Measurements from ENCODE around the gene CFAP46.

The CFAP46 gene

GRCh38 chr10:132987671-132988571 lies 45.6 kb upstream of the CFAP46 start:
- ChIA-PET CTCF (no interaction called here), POLR2A (no interaction called here)

GRCh38 chr10:132986978-132987377 lies 44.6 kb upstream of the CFAP46 start:
- TF ChIP-seq FOXK2 (IDR thresholded peaks at IDR 0.05) (no peak), ARNT (IDR thresholded peaks at IDR 0.05) (no peak), SUZ12 (IDR thresholded peaks at IDR 0.05) (no peak), L3MBTL2 (conservative IDR thresholded peaks at IDR 0.05) (no peak), ZNF384 (IDR thresholded peaks at IDR 0.05) (no peak), PKNOX1 (IDR thresholded peaks at IDR 0.05) (no peak), LEF1 (IDR thresholded peaks at IDR 0.05; ENCODE audit: borderline replicate concordance) (no peak), FOXM1 (IDR thresholded peaks at IDR 0.05; ENCODE audit: borderline replicate concordance) (no peak), CTBP1 (IDR thresholded peaks at IDR 0.05; ENCODE audit: borderline replicate concordance) (no peak), NFRKB (IDR thresholded peaks at IDR 0.05) (no peak), TARDBP (IDR thresholded peaks at IDR 0.05) (no peak), ELF4 (IDR thresholded peaks at IDR 0.05) (no peak)
- ChIA-PET POLR2A (no interaction called here), CTCF (no interaction called here)
- no peak for DNase-seq (ENCODE audit: extremely low spot score)

More at GRCh38 chr10:132987671-132988571, 45.6 kb upstream of the CFAP46 start:
- TF ChIP-seq ELF4 (IDR thresholded peaks at IDR 0.05), result no peak
- DNase-seq (ENCODE audit: extremely low spot score), result no peak

- CTCF ChIA-PET, result no interaction called here
- no peak for DNase-seq (ENCODE audit: extremely low spot score)
- POLR2A ChIA-PET, result no interaction called here
- TF ChIP-seq CTBP1 (IDR thresholded peaks at IDR 0.05; ENCODE audit: borderline replicate concordance), result no peak
- TF ChIP-seq FOXK2 (IDR thresholded peaks at IDR 0.05), result no peak
- no peak for TF ChIP-seq NFRKB (IDR thresholded peaks at IDR 0.05)
- TF ChIP-seq SP1 (IDR thresholded peaks at IDR 0.05), result no peak
- TF ChIP-seq ELF4 (IDR thresholded peaks at IDR 0.05), result no peak
- TF ChIP-seq HDGF (IDR thresholded peaks at IDR 0.05; ENCODE audit: borderline replicate concordance), result no peak
- no peak for TF ChIP-seq ARNT (IDR thresholded peaks at IDR 0.05)
- no peak for TF ChIP-seq PKNOX1 (IDR thresholded peaks at IDR 0.05)
- no peak for TF ChIP-seq LEF1 (IDR thresholded peaks at IDR 0.05; ENCODE audit: borderline replicate concordance)
- no peak for TF ChIP-seq L3MBTL2 (conservative IDR thresholded peaks at IDR 0.05)
- TF ChIP-seq BHLHE40 (IDR thresholded peaks at IDR 0.05; ENCODE audit: borderline replicate concordance), result no peak
- TF ChIP-seq TARDBP (IDR thresholded peaks at IDR 0.05), result no peak
- TF ChIP-seq ZNF384 (IDR thresholded peaks at IDR 0.05), result no peak
- TF ChIP-seq FOXA1 (IDR thresholded peaks at IDR 0.05), result no peak
- no peak for TF ChIP-seq SUZ12 (IDR thresholded peaks at IDR 0.05)
- no peak for TF ChIP-seq FOXM1 (IDR thresholded peaks at IDR 0.05; ENCODE audit: borderline replicate concordance)
Observed at GRCh38 chr10:132986576-132986975, 44.2 kb upstream of the CFAP46 start.

- ChIA-PET CTCF (no interaction called here), POLR2A (no interaction called here)
- TF ChIP-seq TARDBP (IDR thresholded peaks at IDR 0.05), result no peak
- no peak for TF ChIP-seq HDGF (IDR thresholded peaks at IDR 0.05; ENCODE audit: borderline replicate concordance)
- no peak for TF ChIP-seq ARNT (IDR thresholded peaks at IDR 0.05)
- no peak for TF ChIP-seq FOXK2 (IDR thresholded peaks at IDR 0.05)
- no peak for TF ChIP-seq BHLHE40 (IDR thresholded peaks at IDR 0.05; ENCODE audit: borderline replicate concordance)
- no peak for TF ChIP-seq SP1 (IDR thresholded peaks at IDR 0.05)
- TF ChIP-seq NFRKB (IDR thresholded peaks at IDR 0.05), result no peak
- TF ChIP-seq L3MBTL2 (conservative IDR thresholded peaks at IDR 0.05), result no peak
- no peak for TF ChIP-seq CTBP1 (IDR thresholded peaks at IDR 0.05; ENCODE audit: borderline replicate concordance)
- no peak for TF ChIP-seq LEF1 (IDR thresholded peaks at IDR 0.05; ENCODE audit: borderline replicate concordance)
- no peak for TF ChIP-seq FOXM1 (IDR thresholded peaks at IDR 0.05; ENCODE audit: borderline replicate concordance)
- TF ChIP-seq FOXA1 (IDR thresholded peaks at IDR 0.05), result no peak
- TF ChIP-seq ELF4 (IDR thresholded peaks at IDR 0.05), result no peak
- no peak for TF ChIP-seq SUZ12 (IDR thresholded peaks at IDR 0.05)
- no peak for TF ChIP-seq PKNOX1 (IDR thresholded peaks at IDR 0.05)
- no peak for TF ChIP-seq ZNF384 (IDR thresholded peaks at IDR 0.05)
- DNase-seq (ENCODE audit: extremely low spot score), result no peak
Observed at GRCh38 chr10:132986076-132986475, 43.7 kb upstream of the CFAP46 start.

GRCh38 chr10:132985546-132985900 lies 43.2 kb upstream of the CFAP46 start:
- no peak for DNase-seq (ENCODE audit: extremely low spot score)
- ChIA-PET CTCF (no interaction called here), POLR2A (no interaction called here)
- TF ChIP-seq SUZ12 (IDR thresholded peaks at IDR 0.05) (no peak), SP1 (IDR thresholded peaks at IDR 0.05) (no peak), ARNT (IDR thresholded peaks at IDR 0.05) (no peak), ELF4 (IDR thresholded peaks at IDR 0.05) (no peak), ZNF384 (IDR thresholded peaks at IDR 0.05) (no peak), L3MBTL2 (conservative IDR thresholded peaks at IDR 0.05) (no peak), TARDBP (IDR thresholded peaks at IDR 0.05) (no peak), LEF1 (IDR thresholded peaks at IDR 0.05; ENCODE audit: borderline replicate concordance) (no peak), BHLHE40 (IDR thresholded peaks at IDR 0.05; ENCODE audit: borderline replicate concordance) (no peak), PKNOX1 (IDR thresholded peaks at IDR 0.05) (no peak), FOXK2 (IDR thresholded peaks at IDR 0.05) (no peak), CTBP1 (IDR thresholded peaks at IDR 0.05; ENCODE audit: borderline replicate concordance) (no peak), FOXA1 (IDR thresholded peaks at IDR 0.05) (no peak)
